Sigmoid colon (tissue), 7 donors: ENCODE data around the gene AGTRAP. TPM values are rescaled to one million over a fixed set of nuclear protein-coding genes. Genes with fewer than 3 reads are reported as not detected.

ENCODE experiments used
- DNase-seq: peaks from one replicate; pipeline ENCODE4 v3.0.0-alpha.2; 2019
- H3K27ac ChIP-seq, 4 donors: fragments of 200-600 bp; sonication (generic); one replicate each; pipeline ENCODE4 v1.5.1; 2016 to 2019; ENCODE audit warnings: mild to moderate bottlenecking in 1 of 4
- H3K27me3 ChIP-seq, 3 donors: fragments of 200-600 bp; sonication (generic); one replicate each; pipeline ENCODE4 v1.5.1; 2019; ENCODE audit warnings: mild to moderate bottlenecking in 1 of 3
- H3K36me3 ChIP-seq, 4 donors: fragments of 200-600 bp; sonication (generic); one replicate each; pipeline ENCODE4 v1.5.1; 2016 to 2019
- H3K4me1 ChIP-seq, 4 donors: fragments of 200-600 bp; sonication (generic); one replicate each; pipeline ENCODE4 v1.5.1; 2017 to 2019
- H3K4me3 ChIP-seq, 4 donors: fragments of 200-600 bp; sonication (generic); one replicate each; pipeline ENCODE4 v1.5.1; 2017 to 2019; ENCODE audit warnings: mild to moderate bottlenecking in 2 of 4, moderate library complexity in 1 of 4
- H3K9me3 ChIP-seq, 4 donors: fragments of 200-600 bp in 3 of 4; sonication (generic) in 3 of 4; one replicate each; pipeline versions ENCODE4 v1.5.1 to v1.6.1; 2013 to 2019
- CTCF ChIP-seq, 4 experiments: fragments of 450-650 bp in 3 of 4; fragments of 200-600 bp in 1 of 4; IDR thresholded peaks; one replicate each; pipeline ENCODE4 v1.5.1; 2016 to 2019; ENCODE audit warnings: antibody characterized with exemption in 4 of 4, mild to moderate bottlenecking in 3 of 4, moderate library complexity in 2 of 4
- EP300 ChIP-seq, 4 donors: sonication (generic); formaldehyde crosslinking; IDR thresholded peaks; one replicate each; pipeline ENCODE4 v1.6.1; 2017; ENCODE audit warnings: antibody characterized with exemption in 4 of 4
- POLR2A ChIP-seq, 2 donors: fragments of 450-650 bp; IDR thresholded peaks; one replicate each; pipeline ENCODE4 v1.6.1; 2016; ENCODE audit warnings: antibody characterized with exemption in 2 of 2, mild to moderate bottlenecking in 2 of 2, moderate library complexity in 2 of 2
- POLR2AphosphoS5 ChIP-seq, 4 donors: sonication (generic); formaldehyde crosslinking; IDR thresholded peaks; one replicate each; pipeline ENCODE4 v1.6.1; 2017; ENCODE audit warnings: antibody characterized with exemption in 4 of 4
- WGBS, 2 donors: extraction: QIAGEN DNeasy Blood & Tissue Kit; methylation state at CpG; one replicate each; pipeline ENCODE4 v1.1.7; 2013; 5-methylcytosine and 5-hydroxymethylcytosine counted together
- intact Hi-C: fragments of 100-400 bp; cut with DNase I; formaldehyde crosslinking; loops from one replicate; pipeline ENCODE4 v1.15.1; 2023
- polyA plus RNA-seq, 3 donors: library from polyadenylated mRNA; stranded (reverse); fragments of 200-250 nt; gene quantifications; one replicate each; pipeline ENCODE4 v1.2.3, GENCODE V29; 2013
- total RNA-seq, 4 donors: library from RNA; depleted of rRNA; stranded (reverse); fragments of >200 nt; gene quantifications; one replicate each; pipeline ENCODE4 v1.1.0, GENCODE V29; 2016
- donor health status: healthy with polysubstance abuse.
- donor health status: Bipolar disorder and iron deficiency.
- donor health status: healthy.

Gene AGTRAP
- total and polyA plus RNA-seq, 7 donors: 6.7 to 58.3 (median 27.7) TPM

- Histone ChIP-seq H3K9me3 (no peaks in the 10 kb centered on the region), H3K27ac (no peak within 1 kb of the TSS), H3K27me3 (peaks cover 15 to 51% (median 16%) of the 10 kb centered on the region in 3 donors), H3K36me3 (no peaks in the 10 kb centered on the region), H3K4me3 (no peak within 1 kb of the TSS), H3K4me1 (peaks cover 0 to 6% (median 3%) of the 10 kb centered on the region in 4 donors)
- intact Hi-C loops: no loop called here
- DNase-seq: no peak
- no peak for TF ChIP-seq POLR2A (IDR thresholded peaks at IDR 0.05)
- TF ChIP-seq EP300 (IDR thresholded peaks at IDR 0.05): no peak
- no peak for TF ChIP-seq POLR2AphosphoS5 (IDR thresholded peaks at IDR 0.05)
- TF ChIP-seq CTCF (IDR thresholded peaks at IDR 0.05): no peak
- 7% methylated on average over 29 of the region's 29 CpGs for WGBS, 2 donors
Measured at GRCh38 chr1:11761988-11762406, 26.1 kb downstream of the AGTRAP start, which contains the start of gene C1orf167. Gene C1orf167, plus strand, starts transcription at chr1:11762193. Its CDS starts 2,208 bp downstream, at chr1:11764401.

- H3K4me3 ChIP-seq: no peak overlapping the region
- no peak overlapping the region for H3K27ac ChIP-seq
- no peaks in the 10 kb centered on the region for H3K36me3 ChIP-seq
- peaks cover 0 to 6% (median 3%) of the 10 kb centered on the region in 4 donors for H3K4me1 ChIP-seq
- no peak for DNase-seq
- peaks cover 15 to 46% (median 16%) of the 10 kb centered on the region in 3 donors for H3K27me3 ChIP-seq
- 89 to 93% methylated on average over 3 of the region's 3 CpGs for WGBS, 2 donors
- intact Hi-C loops: no loop called here
- H3K9me3 ChIP-seq: no peaks in the 10 kb centered on the region
- TF ChIP-seq POLR2AphosphoS5 (IDR thresholded peaks at IDR 0.05) (no peak), EP300 (IDR thresholded peaks at IDR 0.05) (no peak)
Measured at GRCh38 chr1:11764115-11764514, 28.2 kb downstream of the AGTRAP start.

- no peak for DNase-seq
- no peak for TF ChIP-seq EP300 (IDR thresholded peaks at IDR 0.05)
- no peak for TF ChIP-seq POLR2A (IDR thresholded peaks at IDR 0.05)
- TF ChIP-seq POLR2AphosphoS5 (IDR thresholded peaks at IDR 0.05): no peak
- TF ChIP-seq CTCF (IDR thresholded peaks at IDR 0.05): no peak
- Histone ChIP-seq H3K27me3 (peaks cover 15 to 42% (median 16%) of the 10 kb centered on the region in 3 donors), H3K9me3 (no peaks in the 10 kb centered on the region), H3K4me1 (peaks cover 0 to 6% (median 3%) of the 10 kb centered on the region in 4 donors), H3K36me3 (no peaks in the 10 kb centered on the region), H3K4me3 (no peak overlapping the region), H3K27ac (no peak overlapping the region)
- WGBS, 2 donors: 74 to 83% methylated on average over 7 of the region's 7 CpGs
- intact Hi-C loops: no loop called here
Measured at GRCh38 chr1:11764519-11764918, 28.6 kb downstream of the AGTRAP start.

- Histone ChIP-seq H3K4me3 (no peak overlapping the region), H3K36me3 (no peaks in the 10 kb centered on the region), H3K9me3 (no peaks in the 10 kb centered on the region), H3K4me1 (peaks cover 0 to 6% (median 3%) of the 10 kb centered on the region in 4 donors), H3K27ac (no peak overlapping the region), H3K27me3 (peaks cover 10 to 33% (median 15%) of the 10 kb centered on the region in 3 donors)
- no peak for DNase-seq
- intact Hi-C loops: no loop called here
- TF ChIP-seq POLR2A (IDR thresholded peaks at IDR 0.05) (no peak), EP300 (IDR thresholded peaks at IDR 0.05) (no peak), POLR2AphosphoS5 (IDR thresholded peaks at IDR 0.05) (no peak), CTCF (IDR thresholded peaks at IDR 0.05) (no peak)
- 78 to 84% methylated on average over 19 of the region's 19 CpGs for WGBS, 2 donors
Measured at GRCh38 chr1:11765661-11766428, 29.9 kb downstream of the AGTRAP start.

- Histone ChIP-seq H3K27ac (no peak overlapping the region), H3K9me3 (no peaks in the 10 kb centered on the region), H3K4me1 (peaks cover 0 to 6% (median 3%) of the 10 kb centered on the region in 4 donors), H3K36me3 (no peaks in the 10 kb centered on the region), H3K4me3 (no peak overlapping the region), H3K27me3 (peaks cover 10 to 28% (median 13%) of the 10 kb centered on the region in 3 donors)
- intact Hi-C loops: no loop called here
- TF ChIP-seq CTCF (IDR thresholded peaks at IDR 0.05) (no peak), EP300 (IDR thresholded peaks at IDR 0.05) (no peak), POLR2AphosphoS5 (IDR thresholded peaks at IDR 0.05) (no peak), POLR2A (IDR thresholded peaks at IDR 0.05) (no peak)
- WGBS, 2 donors: 75 to 78% methylated on average over 14 of the region's 14 CpGs
- no peak for DNase-seq
Measured at GRCh38 chr1:11766429-11766776, 30.5 kb downstream of the AGTRAP start.
